Posterior cingulate gyrus (tissue), 11 donors: ENCODE measurements around the gene SGPP1.
"Not testable (repeated sequence)": the region's sequence is repeated elsewhere in the genome, so short reads cannot be mapped to it uniquely, and the experiment has no call there.

ENCODE experiments used
- DNase-seq, 10 donors: peaks; one replicate each; pipeline versions ENCODE4 v3.0.0 to v3.0.0-alpha.2; 2020 to 2021; ENCODE audit warnings: mixed read lengths in 3 of 10
- intact Hi-C: fragments of 100-400 bp; cut with DNase I; formaldehyde crosslinking; loops from one replicate; pipeline ENCODE4 v1.15.1; 2023

Gene SGPP1

GRCh38 chr14:63677891-63678379 lies 49.9 kb downstream of the SGPP1 start:
- no peak for DNase-seq
- intact Hi-C loops: no loop called here

- intact Hi-C loops: no loop called here
- no peak for DNase-seq
Observed at GRCh38 chr14:63676615-63677014, 51.2 kb downstream of the SGPP1 start.

DNA sequence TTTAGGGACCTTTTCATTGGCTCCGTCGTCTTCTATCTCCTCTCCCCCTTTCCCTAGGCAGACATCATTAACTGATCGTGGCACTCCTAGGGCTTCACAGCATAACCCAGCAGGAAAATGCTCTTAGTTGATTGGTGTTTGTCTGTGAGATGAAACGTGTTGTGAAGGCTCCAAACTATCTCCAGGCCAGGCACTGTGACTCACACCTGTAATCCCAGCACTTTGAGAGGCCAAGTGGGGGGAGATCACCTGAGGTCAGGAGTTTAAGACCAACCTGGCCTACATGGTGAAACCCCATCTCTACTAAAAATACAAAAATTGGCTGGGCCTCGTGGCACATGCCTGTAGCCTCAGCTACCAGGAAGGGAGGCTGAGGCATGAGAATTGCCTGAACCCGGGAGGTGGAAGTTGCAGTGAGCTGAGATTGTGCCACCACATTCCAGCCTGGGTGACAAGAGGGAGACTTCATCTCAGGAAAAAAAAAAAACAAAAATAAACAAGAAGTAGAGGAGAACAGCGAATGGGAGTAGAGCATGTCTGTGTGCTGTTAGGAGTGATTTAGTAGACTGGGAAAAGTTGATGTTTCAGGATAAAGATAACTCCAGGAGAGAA lies 53.9 kb downstream of the SGPP1 start:
- DNase-seq: no peak
- intact Hi-C loops: no loop called here

GRCh38 chr14:63673255-63673654 lies 54.6 kb downstream of the SGPP1 start:
- intact Hi-C loops: no loop called here
- no peak for DNase-seq

DNA sequence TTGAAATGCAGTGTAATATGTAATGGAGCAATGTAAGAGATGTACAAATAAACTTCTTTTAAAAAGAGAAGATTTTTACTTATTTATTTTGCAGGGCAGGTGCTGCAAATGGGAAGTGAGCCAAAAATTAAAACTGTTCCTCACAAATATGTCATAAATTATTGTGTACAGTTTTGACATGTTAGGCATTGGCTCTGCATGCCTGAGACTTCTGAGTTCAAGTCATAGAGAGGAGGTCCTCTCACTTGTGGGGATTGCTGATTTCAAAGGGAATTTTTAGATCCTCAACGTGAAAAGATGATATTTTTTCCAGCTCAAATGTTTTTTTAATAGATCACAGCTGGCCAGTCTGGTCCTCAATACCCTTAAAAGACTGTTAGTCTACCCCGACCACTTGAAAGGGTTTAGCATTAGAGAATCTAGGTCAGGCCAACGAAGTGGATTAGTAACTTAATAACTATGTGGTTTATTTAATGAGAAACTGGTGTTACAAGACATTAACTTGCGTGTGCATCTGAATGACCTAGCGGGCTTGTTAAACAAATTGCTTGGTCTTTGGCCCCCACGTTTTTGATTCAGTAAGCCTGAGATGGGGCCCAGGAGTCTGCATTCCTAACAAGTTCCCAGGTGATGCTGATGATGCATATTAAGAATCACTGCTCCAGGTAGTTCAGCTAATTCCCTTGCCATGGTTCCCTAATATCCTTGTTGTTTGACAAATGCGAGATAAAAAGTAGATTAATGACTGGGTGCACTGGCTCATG lies 55.3 kb downstream of the SGPP1 start:
- intact Hi-C loops: no loop called here
- DNase-seq: no peak

GRCh38 chr14:63671987-63672386 lies 55.9 kb downstream of the SGPP1 start:
- intact Hi-C loops: no loop called here
- DNase-seq: no peak

- intact Hi-C loops: no loop called here
Observed at GRCh38 chr14:63670692-63671091, 57.2 kb downstream of the SGPP1 start.

DNA sequence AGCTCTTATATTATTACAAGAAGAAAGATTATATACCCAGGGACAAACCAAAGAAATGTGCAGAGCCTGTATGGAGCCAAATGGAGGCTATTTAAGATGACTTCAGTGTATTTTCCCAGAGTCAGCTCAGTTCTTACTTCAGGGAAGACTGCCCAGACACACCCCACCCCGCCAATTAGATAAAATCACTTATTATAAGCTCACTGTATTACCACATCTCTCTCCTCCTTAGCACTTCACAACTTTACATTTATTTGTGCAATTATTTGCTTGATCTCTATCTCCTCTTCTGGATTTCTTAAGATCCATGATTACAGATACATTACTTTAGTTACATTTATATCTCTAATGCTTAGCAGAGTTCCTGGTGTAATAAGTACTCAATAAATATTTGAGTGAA lies 61.5 kb downstream of the SGPP1 start:
- no peak for DNase-seq
- intact Hi-C loops: no loop called here

More at GRCh38 chr14:63670692-63671091, 57.2 kb downstream of the SGPP1 start:
- DNase-seq: no peak

DNA sequence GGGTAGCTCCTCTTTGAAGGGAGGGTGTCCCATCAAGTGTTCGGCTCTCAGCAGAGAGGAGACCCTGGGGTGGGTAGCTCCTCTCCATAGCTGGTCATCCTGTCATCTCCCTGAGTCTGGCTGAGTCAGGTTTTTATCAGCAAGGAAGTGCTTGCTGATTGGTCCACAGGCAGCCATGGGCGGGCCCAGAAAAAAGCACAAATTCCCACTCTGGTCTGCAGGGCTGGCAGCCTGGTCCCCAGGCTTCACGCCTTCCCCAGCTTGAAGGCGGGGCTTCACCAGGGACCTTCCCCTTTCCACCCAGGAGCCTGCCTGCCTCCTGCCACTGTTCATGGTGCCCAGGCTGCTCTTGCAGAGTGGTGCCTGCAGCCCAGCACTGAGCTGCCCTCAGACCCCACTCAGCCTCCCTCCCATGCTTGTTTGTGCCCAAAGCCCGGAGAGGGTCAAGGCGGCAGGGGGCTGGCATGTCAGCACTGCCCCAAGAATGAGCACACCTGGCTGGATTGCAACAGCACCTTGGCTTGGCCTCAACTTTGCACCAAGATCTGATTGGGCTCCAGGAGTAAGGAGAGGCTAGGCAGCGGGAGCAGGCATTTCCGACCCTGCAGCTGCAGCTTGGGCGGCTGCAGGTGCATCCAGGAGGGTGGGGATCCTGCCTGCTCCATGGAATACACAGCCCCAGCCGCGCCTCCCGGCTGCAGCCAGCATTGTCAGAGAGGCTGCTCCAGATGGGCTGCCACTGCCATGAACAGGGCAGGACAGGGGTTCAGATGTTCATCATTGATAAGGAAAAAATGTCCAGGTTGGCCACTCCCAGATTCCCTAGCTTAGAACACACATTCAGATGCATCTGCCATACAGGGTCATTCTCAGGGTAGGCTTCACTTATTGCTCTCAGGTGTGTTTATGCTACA lies 64.2 kb downstream of the SGPP1 start:
- DNase-seq: no peak

GRCh38 chr14:63662776-63663175 lies 65.1 kb downstream of the SGPP1 start:
- DNase-seq: no peak

More for the DNA sequence above, 64.2 kb downstream of the SGPP1 start:
- intact Hi-C loops: no loop called here

GRCh38 chr14:63661881-63662280 lies 66.0 kb downstream of the SGPP1 start:
- intact Hi-C loops, DNase-seq: not testable (repeated sequence)

More at GRCh38 chr14:63662776-63663175, 65.1 kb downstream of the SGPP1 start:
- intact Hi-C loops: no loop called here

- intact Hi-C loops: no loop called here
- DNase-seq: peak in 6 of 10 donors; percentile 11 to 89 (median 27)
Observed at GRCh38 chr14:63659726-63660125, 68.1 kb downstream of the SGPP1 start.

- intact Hi-C loops: no loop called here
- DNase-seq: no peak
Observed at GRCh38 chr14:63656194-63656593, 71.7 kb downstream of the SGPP1 start.

DNA sequence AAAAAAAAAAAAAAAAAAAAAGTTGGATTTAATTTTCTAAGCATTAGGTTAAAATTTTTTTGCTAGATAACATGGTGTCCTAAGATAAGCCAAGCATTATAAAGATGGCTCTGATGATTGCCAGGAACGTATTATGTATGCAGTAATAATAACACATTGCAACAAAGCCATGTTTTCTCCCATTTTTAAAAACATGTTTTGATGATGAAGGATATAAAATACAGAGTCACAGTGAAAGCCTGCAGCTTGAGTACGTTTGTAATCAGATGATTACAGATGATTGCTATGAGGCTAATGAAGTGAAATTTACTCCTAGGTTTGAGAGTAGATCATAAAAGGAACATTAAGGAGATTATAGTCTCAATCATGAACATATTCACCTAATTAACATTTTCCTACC lies 72.9 kb downstream of the SGPP1 start:
- intact Hi-C loops: no loop called here
- no peak for DNase-seq

DNA sequence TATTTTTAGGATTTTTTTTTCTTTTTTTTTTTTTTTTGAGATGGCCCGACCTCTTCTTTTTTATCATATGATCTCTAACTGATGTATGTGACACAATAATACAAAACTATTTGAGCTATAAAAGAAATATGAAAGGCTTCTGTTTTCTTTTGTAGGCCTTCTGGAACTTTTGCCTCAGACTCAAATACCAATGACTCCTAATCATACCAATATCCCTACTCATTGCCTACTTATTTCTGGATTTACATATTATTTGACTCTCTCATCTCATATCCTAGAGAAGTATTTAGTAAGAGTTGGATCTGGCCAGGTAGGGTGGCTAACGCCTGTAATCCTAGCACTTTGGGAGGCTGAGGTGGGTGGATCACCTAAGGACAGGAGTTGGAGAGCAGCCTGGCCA lies 73.5 kb downstream of the SGPP1 start:
- DNase-seq: no peak
- intact Hi-C loops: no loop called here

DNA sequence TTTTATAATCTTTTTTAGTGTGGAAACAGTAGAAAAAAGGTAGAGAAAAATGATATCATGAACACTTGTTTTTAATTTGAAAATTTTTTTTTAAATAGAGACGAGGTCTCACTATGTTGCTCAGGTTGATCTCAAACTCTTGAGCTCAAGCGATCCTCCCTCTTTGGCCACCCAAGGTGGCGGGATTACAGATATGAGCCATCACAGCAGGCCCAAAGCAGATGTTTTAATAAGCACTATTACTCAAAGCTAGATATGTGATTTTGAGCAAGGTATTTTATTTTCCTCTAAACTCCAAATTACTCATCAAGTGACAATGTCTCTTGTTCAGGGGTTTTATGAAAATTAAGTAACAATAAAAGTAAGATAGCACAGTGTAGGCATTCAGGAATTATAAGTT lies 75.5 kb downstream of the SGPP1 start:
- DNase-seq: no peak
- intact Hi-C loops: no loop called here

DNA sequence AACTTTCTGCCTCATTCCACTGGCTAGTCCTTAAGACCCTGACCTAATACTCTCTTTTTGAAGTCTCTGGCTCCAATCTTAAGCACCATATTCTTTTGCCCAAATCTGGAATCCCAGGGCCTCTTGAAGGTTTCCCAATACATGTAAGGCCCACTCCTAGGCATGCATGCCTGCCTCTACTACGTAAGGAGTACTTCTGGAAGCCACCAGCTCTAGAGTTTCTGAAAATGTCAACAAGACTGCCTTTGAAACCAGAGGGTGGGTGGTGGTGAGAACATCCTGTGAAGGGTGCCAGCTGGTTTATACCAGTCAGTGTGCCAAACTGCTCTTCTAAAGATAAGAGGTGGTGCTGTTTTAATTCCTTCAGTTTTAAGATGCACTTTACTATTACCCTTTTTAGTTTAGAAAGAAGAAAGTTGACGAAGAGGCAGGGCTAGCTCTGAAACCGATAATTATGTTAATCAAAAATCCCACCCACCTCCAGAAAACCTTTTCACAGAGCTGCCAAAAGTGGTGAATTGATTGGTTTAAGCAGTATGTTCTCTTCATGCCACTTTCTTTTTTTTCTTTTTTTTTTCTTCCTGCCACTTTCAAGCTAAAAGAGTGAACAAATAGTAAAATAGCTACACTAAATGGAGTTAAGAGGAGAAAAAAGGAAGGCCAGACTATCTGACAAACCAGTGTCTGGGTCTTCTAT lies 77.5 kb downstream of the SGPP1 start:
- intact Hi-C loops: no loop called here
- DNase-seq: peak in 4 of 10 donors; percentile 22 to 45 (median 31)

GRCh38 chr14:63647696-63648410 lies 80.0 kb downstream of the SGPP1 start:
- DNase-seq: no peak
- intact Hi-C loops: loop anchor here (10.0 kb wide), 1 partner anchor 117 kb away; no protein-coding TSS in a partner anchor

- intact Hi-C loops: loop anchor here (5.0 to 10.0 kb wide), 2 partner anchors 83 to 120 kb away; partner anchors contain the start of gene SGPP1
- no peak for DNase-seq
Observed at GRCh38 chr14:63644741-63645140, 83.1 kb downstream of the SGPP1 start.
